Germinal center (tissue), 1 donor: Measurements from ENCODE around the gene ITPRID1.
A peak's percentile ranks its signal among the peaks of the same experiment; 100 is the strongest.

Source experiments
- DNase-seq: peaks from one replicate; pipeline ENCODE4 v3.0.0; 2012; ENCODE audit warnings: mixed read lengths, low spot score

ITPRID1 gene

DNA sequence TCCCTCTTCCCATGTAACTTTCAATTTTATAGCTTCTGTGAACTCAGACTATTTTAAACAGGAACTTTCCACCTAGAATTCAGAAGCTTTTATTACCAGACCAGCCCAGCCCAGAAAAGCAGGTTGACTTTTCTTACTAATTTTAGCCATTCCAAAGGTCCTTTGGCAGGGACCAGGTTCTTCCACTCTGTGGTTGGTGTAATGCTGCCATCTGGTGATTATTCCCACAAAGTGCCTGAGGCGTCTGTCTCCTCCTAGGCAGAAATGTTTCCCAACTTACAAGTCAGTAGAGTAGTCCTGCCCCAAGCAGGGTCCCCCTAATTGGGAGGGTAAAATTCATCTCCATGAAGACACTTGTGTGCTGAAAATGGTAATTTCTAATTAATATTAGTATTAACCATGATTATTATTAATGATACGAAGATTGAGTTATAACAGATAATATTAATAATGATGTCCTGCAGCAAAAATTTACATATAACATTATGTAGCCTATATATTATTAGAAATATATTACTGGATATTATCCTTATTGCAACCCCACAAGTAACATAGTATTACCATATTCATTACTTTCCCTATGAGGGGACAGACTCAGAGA lies 120.1 kb downstream of the ITPRID1 start:
- DNase-seq = no peak

DNA sequence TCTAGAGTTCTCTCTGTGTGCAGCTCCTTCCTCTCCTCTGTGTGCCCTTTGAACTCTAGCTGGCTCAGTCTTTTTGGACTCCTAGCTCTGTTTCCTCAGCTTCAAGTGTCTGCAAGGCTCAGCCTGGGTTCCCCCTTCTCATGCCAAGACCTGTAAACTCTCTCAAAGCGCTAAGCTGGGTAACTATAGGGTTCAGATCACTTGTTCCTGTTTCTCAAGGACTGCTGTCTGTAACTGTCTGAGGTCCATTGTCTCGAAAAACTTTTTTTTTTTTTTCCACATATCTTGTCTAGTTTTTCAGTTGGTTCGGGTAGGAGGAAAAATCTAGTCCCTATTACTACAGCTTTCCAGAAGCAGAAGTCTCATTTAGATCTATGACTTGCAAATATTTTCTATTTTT lies 126.5 kb downstream of the ITPRID1 start:
- DNase-seq = no peak

DNA sequence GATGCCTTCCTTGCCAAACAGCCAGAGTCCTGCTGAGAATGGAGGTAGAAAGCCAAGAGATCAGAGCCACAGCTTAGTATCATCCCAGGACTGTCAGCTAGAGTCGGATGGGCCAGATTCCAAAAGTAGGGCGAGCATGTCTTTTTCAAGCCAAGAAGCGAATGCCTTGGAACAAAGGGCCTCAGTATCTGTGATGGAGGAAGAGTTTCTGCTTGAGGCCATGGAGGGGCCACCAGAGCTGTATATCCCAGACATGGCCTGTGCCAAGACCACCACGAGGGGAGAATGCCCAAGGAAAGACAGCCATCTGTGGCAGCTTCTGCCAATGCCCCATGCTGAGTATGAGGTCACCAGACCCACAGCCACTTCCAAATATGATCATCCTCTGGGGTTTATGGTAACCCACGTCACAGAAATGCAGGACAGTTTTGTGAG lies 128.8 kb downstream of the ITPRID1 start:
- DNase-seq = no peak

DNA sequence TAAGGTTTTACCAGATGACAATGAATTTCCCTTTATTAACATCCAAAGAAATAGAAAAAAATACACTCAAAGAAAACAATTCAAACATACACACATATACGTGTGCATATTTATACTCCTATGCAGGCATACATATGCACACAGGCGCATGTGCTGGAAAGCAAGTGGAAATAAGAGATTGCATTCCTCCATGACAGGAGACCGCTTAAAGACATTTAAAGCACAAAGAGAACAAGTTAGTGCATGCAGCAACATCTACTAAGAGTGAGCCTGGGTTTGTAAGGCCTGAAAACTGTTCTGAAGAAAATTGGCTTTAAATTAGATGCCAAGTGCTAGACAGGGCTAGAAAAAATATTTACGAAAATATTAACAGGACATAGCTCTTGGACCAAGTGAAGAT lies 133.1 kb downstream of the ITPRID1 start:
- no peak for DNase-seq

DNA sequence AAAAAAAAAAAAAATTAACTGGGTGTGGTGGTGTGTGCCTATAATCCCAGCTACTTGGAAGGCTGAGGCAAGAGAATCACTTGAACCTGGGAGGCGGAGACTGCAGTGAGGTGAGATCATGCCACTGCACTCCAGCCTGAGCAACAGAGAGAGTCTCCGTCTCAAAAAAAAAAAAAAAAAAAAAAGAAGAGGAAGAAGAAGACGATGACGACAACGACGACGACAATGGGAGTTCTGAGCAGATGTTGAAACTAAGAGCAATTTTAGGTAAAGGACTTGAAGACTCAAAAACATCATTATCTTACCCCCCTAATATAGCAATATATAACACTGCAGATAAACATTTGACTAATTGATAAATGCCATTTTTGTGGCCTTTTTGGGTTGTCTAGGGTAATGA lies 133.6 kb downstream of the ITPRID1 start:
- DNase-seq = no peak

DNA sequence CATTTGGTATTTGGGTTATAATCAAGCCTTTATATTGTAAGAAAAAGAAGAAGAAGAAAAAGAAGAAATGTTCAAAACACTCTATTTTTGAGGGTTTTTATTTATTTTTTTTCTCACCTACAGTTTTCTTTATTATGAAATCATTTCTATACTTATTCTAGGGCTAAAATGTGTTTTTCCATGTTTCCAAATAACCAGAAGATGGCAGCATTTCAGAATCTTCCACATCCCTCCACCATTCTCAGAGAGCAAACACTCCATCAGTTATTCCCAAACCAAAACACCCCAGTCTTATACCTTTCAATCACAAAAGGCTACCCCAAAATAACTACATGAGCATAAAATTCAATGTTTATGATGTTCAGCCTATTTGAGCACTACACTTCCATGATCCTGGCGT lies 134.4 kb downstream of the ITPRID1 start:
- no peak for DNase-seq

DNA sequence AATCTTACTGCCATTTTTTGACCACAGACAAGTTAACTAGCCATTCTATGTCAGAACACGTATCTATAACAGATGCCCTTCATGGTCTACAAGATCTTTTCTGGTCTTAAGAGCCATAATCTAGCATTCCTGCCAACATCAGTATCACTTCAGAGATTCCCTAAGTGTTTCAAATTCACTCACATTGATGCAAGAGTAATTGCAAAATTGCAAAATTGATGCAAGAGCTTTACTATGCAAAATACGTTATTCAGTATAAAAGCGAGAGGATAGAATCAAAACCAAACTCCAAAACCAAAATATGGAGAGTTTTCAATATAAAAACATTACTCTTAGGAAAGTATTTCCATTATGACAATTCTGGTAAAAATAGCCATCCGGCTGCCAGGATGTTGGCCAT lies 135.0 kb downstream of the ITPRID1 start:
- no peak for DNase-seq

DNA sequence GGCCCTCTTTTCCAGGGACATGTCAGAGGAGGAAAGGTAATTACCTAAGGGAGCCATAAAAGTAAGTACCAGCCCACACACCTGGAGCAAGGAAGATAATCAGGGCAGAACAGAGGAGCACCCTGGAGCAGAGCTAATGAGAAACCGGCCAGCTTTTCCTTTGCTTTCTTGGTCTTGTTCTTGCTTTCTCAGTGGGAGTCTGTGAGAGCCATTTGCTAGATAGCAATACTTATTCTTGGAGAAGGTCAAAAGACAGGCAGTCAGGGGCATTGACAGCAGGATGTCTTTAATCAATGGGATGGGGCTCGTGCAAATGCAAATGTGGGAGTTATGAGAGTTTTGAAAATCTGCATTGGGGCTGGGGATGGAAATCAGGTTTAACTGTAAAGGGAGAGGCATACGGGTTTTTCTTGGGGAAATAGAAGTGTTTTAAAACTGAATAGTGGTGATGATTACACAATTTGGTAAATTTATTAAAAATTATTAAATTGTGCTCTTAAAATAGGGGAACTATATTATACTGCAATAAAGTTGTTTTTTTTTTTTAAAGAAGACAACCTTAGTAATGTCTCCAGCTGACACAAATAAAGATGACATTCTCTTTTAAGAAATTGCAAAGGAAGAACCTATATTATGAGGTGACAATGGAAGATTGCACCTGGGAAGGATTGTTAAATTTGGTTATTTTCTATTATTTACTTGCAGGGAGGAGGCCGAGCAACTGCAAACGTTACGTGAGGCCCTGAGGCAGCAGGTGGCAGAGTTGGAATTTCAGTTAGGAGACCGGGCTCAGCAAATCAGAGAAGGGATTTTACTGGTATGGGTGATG lies 137.6 kb downstream of the ITPRID1 start:
- DNase-seq = no peak

DNA sequence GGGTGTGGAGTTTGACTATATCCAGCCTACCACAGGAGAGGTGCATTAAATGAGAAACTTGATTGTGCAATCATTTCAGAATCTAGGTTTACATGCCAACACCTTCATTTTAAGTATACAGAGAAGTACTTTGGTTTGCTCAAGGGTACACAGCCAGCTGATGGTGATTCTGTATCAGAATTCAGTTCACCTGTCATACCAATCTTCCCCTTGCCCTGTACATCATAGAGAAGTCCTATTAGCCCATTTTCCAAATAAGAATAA lies 138.1 kb downstream of the ITPRID1 start:
- no peak for DNase-seq

DNA sequence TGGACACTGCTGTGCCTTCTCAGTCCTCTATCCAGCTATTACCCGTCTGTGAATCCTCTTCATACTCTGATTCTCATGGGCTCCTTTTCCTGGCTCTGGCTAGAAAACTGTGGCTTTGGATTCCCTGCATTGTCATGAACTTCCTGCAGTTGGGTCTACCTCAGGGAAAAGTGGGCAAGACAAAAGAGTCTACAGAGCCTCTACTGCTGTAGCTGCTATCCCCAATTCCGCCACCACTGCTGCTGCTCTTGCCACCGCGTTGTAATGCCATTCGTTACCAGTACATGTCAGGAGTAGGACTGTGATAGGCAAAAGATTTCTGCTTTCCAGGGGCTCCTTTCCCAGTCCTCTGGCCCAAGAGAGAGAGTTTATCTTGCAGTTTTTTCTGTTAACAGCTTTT lies 149.2 kb downstream of the ITPRID1 start:
- no peak for DNase-seq

DNA sequence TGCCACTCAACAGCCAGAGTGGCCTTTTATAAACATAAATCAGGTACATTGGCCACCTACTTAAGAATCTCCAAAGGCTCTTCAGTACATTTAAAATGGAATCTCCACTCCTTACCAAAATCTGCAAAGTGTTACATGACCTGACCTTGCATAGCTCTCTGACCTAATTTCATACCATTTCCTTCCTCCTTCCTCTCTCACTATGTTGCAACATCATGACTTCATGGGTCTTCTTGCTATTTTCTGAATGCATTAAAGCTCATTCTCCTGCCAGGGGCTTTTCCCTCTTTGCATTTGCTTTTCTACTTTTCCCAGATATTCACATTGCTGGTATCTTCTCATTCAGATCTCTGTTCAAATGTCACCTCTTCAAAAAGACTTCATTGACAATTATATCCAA lies 151.0 kb downstream of the ITPRID1 start:
- DNase-seq = no peak

DNA sequence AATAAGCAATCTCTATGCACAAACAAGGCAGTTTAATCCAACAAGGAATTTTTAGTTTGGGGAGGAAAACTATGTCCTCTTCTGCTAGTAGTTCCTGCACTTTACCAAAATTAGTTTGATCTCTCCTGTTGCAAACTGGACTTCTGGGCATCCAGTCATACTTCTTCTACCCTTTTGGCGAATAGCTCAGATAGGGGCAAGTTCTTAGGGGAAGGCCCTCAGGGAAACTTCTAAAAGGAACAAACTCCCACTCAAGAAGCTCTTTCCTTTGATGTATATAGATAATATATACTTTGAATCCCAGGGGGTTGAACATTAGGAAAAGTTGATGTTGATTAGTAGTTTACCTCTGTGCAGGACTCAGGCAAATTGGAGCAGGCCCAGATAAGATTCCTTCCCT lies 151.7 kb downstream of the ITPRID1 start:
- no peak for DNase-seq

DNA sequence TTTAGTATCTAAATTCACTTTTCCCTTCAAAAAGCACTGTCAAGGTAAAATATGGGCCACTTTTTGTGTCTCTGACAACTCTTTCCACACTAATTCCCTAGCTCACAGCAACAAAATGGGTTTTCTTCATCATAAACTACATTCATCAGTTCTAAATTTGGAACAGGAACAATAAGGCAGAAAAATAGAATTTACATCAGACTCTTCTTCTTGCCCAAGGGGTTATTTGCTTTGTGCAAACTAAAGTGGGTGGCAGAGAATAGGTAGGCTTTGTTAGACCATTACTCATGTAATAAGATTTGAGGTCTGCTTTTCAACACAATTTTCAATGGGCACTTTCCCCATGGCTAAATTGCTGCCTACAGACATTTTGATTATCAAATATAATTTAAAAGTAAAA lies 155.6 kb downstream of the ITPRID1 start:
- no peak for DNase-seq

DNA sequence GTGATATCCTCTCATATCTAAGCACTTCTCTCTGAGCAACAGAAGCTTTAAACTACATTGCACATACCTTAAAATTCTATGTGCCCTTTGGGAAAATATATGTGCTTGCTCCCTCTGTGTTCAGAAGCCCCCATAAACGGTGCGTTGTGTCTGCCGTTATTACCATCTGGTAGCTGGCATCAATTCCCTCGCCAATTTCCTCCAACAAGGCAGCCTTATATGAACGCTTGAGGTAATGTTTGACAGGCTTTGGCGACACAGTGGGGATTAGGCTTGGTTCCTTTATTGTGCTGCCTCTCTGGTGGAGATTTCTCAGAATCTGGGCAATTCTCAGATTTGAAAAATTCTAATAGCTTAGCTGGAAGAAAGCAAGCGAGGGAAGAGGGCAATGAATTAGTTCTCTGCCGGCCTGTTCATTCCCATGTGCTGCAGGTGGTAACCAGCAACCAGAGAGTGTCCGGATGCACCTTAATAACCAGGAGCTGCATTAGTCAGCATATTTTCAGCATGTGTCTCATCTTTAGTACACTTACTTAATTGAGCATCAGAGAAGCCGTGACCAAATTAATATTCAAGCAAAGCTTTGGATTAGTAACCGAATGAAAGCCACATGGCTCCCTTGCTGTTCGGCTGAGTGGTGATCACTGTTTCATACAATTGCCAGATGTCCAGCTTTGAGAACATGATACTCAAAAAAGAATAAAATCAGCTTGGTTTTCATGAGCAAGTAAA lies 165.8 kb downstream of the ITPRID1 start:
- DNase-seq = no peak

DNA sequence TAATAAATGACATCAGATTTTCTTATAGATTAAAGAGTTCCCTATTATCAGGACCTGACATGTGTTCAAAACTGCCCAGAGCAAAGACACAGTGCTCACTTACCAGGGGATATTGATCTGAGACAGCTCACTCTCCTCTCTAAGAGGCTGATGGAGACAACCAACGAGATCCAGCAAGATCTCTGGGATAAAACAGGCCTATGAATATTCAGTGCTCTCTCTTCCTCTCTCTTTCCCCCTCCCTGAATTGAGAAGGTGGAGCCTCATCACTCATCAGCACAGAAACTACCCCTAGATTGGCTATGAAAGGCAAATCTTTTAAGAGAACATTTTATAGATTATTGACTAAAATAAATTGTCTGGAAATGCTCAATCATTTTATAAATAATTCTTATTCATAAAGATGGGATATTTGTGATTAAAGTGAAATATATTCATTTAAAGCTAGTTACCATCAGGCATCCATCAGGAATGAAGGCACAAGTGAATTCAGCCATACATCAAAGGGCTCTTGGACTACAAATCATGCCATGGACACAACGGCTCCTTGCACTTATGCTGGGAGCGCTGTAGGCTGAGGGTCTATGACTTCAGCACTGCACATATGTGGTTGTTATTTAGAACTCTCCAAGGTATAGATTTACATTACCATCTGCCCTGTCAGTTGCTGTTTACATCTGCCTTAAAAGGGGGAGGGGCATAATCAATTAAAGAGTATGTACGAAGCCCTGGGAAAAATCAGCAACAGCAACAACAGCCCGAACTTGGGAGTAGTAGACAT lies 169.7 kb downstream of the ITPRID1 start:
- no peak for DNase-seq

DNA sequence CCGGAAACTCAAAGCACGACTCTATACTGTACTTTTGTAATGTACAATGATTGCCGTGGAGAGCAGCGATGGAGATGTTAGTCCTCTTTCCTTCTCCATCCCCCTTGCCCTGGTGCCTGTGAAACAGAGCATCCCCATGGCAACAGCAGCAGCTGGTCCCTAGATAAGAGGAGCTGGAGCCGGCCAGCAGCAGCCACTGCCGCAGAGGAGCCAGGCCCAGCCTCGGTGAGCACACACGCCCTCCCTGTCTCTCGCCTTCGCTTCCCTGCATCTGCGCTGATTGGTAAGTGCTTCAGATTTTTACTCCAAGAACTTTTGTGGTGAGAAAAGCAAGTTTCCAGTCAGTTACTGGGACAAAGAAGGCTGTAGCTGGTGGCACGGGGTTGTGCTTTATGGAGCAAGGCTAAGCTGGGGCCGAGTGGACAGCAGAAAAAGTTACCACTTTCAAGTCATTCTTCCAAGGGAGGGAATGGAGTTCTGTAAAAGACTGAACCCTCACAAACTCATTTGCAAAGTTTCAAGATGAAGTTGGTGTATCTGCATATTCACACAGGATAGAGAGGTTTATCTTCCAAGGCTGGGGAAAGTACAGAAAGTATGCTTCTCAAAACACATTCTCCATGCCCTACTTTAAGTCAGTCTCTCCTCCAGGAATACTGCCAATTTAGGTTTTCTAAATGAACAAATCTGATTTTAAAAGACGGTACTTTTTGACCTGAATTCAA lies 173.3 kb downstream of the ITPRID1 start, which contains the start of gene PPP1R17:
Gene PPP1R17 (plus strand): TSS at position 192 of the 725 bp plus-strand sequence. CDS start 5,227 bp downstream, outside the sequence.
- DNase-seq = no peak

DNA sequence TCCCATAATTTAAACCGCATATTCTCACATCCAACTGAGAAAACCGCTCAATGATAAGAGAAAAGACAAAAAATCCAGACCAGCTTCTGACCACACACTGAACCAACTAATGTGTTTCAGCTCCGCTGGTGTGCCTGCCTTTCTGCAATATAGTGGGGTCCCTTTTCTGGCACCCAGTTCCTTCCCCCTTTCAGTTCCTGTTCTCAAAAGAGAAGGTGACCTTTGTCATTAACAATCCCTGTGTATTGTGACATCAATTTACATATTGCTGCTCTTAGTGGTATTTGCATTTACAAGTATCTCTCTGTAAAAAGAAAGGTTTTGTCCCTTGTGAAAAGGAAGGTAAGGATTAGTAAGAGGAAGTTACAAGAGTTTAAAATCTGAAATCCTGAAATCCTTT lies 174.5 kb downstream of the ITPRID1 start:
- peak; percentile 28 for DNase-seq

DNA sequence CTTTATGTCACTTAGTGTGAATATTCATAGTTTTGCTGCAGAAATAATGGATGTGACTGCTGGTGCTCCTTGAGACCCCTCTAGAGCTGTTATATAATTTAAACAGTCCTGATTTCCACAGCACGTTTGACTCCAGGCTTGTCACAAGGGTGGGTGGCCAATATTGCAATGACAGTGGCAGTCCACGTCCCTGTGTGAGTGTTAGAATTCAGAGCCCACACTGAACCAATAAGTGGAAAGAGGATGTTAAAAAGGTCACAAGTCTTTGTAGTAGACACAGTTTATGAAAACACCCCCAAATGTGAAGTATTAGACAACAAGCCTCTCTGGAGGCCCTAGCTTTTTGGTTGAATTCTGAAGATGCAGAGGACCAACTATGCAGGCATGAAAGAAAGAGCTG lies 175.1 kb downstream of the ITPRID1 start:
- no peak for DNase-seq

DNA sequence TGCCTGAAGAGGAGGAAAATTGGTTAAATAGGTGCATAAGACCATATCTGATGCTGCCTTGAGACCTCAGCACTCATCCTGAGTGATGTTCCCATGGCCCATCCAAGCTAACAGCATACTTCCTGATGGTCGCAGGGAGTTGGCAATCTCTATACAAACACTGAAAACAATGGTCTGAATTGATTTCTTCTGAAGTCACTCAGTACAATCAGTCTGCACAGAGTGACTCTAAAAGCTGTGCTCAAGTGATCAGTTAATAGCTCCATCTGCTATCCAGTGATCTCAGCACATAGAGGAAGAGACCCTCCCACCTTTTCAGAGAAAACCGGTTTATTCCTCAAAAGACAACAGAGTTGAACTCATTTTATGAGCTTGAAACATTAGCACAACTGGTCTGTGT lies 177.0 kb downstream of the ITPRID1 start:
- DNase-seq = no peak

DNA sequence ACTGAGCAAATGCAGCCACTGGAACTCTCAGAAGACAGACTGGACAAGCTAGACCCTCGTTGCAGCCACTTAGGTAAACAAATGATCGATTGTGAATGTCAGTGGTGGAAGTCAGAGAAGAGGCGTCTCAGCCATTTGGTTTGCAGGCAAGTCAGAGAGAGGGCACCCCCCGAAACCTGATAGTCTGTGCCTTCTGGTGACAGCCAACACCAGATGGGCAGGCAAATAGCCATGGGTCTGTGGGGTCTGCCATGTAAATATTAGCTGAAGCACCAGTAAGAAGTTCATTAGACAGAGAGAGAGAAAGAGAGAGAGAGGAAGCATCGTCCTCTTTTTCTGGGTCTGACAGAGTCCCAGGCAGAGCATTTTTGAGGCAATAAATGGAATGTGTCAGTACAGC lies 178.6 kb downstream of the ITPRID1 start:
- DNase-seq = no peak

DNA sequence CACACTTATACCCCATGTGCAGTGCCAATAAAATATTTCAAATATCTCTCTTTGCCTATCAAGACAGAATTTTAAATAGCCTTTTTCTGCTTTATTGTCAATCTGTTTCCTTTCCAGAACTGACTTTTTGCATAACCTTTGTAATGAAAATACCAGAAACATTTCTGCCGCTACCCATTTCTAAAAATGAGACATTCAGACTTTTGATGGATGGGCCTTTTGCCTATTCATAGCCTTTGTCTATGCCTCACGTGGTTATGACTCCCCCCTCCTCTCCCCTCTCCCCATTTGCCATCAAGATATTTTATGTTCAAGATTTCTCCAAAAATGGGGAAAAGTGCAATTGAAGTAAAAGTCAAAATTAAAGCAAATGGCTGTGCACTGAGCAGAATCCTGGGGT lies 179.0 kb downstream of the ITPRID1 start:
- DNase-seq = no peak
